ENCODE data around the gene VPS13D. TPM values are rescaled to one million over a fixed set of nuclear protein-coding genes. Genes with fewer than 3 reads are reported as not detected.
"Not testable (repeated sequence)": the region's sequence is repeated elsewhere in the genome, so short reads cannot be mapped to it uniquely, and the experiment has no call there.

VPS13D gene
- total RNA-seq, 4 donors from 2014 or later: 137 to 238 (median 191) TPM

DNA sequence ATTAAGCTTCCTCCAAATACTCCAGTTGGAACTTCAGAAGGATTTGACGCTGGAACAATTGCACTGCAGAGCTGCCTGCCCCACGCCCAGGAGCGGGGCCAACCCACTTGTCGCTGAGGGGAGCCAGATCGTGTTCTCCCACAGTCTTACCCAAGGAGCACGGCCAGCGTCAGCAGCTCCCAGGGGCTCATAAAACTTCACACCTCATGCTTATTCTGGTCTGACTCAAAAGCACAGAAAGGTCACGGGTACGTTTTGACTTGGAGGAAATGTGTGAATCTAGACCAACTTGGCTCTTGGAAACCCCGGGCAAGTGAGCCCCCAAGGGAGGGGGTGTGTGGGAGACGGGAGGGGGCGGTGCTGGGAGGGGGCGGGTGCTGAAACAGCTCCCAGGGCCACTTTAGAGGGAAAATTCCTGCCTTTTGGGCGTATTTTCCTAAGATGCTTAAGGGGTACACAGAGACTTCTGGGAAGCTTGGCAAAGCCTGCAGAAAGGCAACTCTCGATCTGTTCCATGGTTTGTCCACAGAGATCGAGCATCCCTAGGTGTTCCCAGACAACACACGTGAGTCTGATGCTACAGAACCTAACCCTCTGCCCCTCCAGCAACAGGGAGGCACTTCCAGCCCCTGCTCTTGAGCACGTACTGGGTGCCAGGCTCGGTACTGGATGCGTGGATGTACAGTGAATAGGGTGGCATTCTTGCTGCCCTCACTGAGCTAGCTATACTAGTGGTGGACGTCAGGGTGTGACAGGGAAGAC lies 289.3 kb downstream of the VPS13D start:
- TF ChIP-seq POLR2A (IDR thresholded peaks at IDR 0.05) (no peak), CTCF (IDR thresholded peaks at IDR 0.05) (no peak)
- intact Hi-C loops (cut with DNase I): no loop called here

DNA sequence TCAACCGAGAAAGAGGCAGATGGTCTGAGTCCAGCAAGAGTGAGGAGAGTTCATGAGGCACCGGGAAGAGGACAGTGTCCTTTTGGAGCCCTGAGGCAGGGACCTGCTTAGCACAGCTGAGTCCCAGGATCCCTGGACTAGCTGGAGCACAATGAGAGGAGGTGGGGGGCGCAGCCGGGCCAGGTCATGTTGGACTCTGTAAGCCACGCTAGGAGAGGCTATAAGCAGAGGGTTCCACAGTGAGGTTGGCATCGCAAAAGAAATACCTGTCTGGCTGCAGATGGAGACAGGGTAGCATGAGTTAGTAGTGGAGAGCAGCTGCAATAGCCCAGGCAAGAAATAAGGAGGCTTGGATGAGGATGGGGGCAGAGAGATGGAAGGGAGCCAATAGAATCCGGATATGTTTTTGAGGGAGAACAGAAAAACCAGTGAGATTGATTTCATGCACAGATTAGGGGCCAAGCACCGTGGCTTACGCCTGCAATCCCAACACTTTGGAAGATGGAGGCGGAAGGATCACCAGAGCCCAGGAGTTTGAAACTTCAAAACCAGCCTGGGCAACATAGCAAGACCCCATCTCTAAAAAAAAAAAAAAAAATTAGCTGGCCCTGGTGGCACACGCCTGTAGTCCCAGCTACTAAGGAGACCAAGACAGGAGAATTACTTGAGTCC lies 290.0 kb downstream of the VPS13D start:
- Histone ChIP-seq H3K27ac (peak overlapping the region; percentile 47 to 62 (median 58)), H3K4me3 (replicated peaks in 1 of 3) (no peak overlapping the region), H3K4me1 (peaks cover 15 to 19% of the 10 kb centered on the region in 2 donors), H3K36me3 (no peaks in the 10 kb centered on the region), H3K27me3 (no peaks in the 10 kb centered on the region), H3K9me3 (no peaks in the 10 kb centered on the region)
- TF ChIP-seq POLR2A (IDR thresholded peaks at IDR 0.05) (no peak), CTCF (IDR thresholded peaks at IDR 0.05) (no peak)
- intact Hi-C loops (cut with DNase I): no loop called here
- WGBS, 2 donors: 84 to 87% methylated on average over 11 of the region's 11 CpGs
- DNase-seq: no peak

More for the DNA sequence above, 289.3 kb downstream of the VPS13D start:
- peaks cover 21 to 26% of the 10 kb centered on the region in 2 donors for H3K4me1 ChIP-seq
- H3K27me3 ChIP-seq: no peaks in the 10 kb centered on the region
- no peaks in the 10 kb centered on the region for H3K36me3 ChIP-seq
- H3K9me3 ChIP-seq: no peaks in the 10 kb centered on the region
- H3K4me3 ChIP-seq (replicated peaks in 1 of 3): no peak overlapping the region
- WGBS, 2 donors: 11 to 24% methylated on average over 17 to 21 of the region's 21 CpGs
- peak; percentile 81 to 84 for DNase-seq
- H3K27ac ChIP-seq: peak overlapping the region; percentile 47 to 62 (median 58)

GRCh38 chr1:12521096-12521495 lies 291.3 kb downstream of the VPS13D start:
- TF ChIP-seq POLR2A (IDR thresholded peaks at IDR 0.05) (no peak), CTCF (IDR thresholded peaks at IDR 0.05) (no peak)
- Histone ChIP-seq H3K36me3 (no peaks in the 10 kb centered on the region), H3K27me3 (no peaks in the 10 kb centered on the region), H3K27ac (no peak overlapping the region), H3K4me3 (replicated peaks in 1 of 3) (no peak overlapping the region), H3K9me3 (no peaks in the 10 kb centered on the region), H3K4me1 (peaks cover 27 to 31% of the 10 kb centered on the region in 2 donors)
- WGBS, 2 donors: 83 to 89% methylated on average over 5 of the region's 5 CpGs
- no peak for DNase-seq
- intact Hi-C loops (cut with DNase I): no loop called here

DNA sequence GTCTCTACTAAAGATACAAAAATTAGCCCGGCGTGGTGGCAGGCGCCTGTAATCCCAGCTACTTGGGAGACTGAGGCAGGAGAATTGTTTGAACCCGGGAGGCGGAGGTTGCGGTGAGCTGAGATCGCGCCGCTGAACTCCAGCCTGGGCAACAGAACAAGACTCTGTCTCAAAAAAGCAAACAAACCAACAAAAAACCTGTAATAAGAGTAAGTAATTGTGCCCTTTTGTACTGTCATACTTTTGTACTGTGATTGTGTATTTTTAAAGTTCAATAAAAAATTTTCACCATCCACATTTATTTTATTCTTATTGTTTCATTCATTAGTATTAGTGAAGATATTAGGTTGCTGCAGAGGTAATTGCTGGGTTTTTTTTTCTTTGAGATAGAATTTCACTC lies 292.9 kb downstream of the VPS13D start:
- DNase-seq; H3K27ac ChIP-seq; intact Hi-C loops (cut with DNase I); H3K4me3 ChIP-seq (replicated peaks in 1 of 3); H3K36me3 ChIP-seq; H3K9me3 ChIP-seq; H3K27me3 ChIP-seq: not testable (repeated sequence)
- H3K4me1 ChIP-seq: peaks cover 35 to 37% of the 10 kb centered on the region in 2 donors
- 96 to 97% methylated on average over 9 of the region's 9 CpGs for WGBS, 2 donors

- 93 to 94% methylated on average over 2 of the region's 2 CpGs for WGBS, 2 donors
- Histone ChIP-seq H3K27me3 (no peaks in the 10 kb centered on the region), H3K4me1 (peaks cover 37 to 39% of the 10 kb centered on the region in 2 donors), H3K36me3 (no peaks in the 10 kb centered on the region), H3K9me3 (no peaks in the 10 kb centered on the region), H3K4me3 (replicated peaks in 1 of 3) (no peak overlapping the region), H3K27ac (no peak overlapping the region)
- TF ChIP-seq POLR2A (IDR thresholded peaks at IDR 0.05): no peak
- TF ChIP-seq CTCF (IDR thresholded peaks at IDR 0.05): no peak
- intact Hi-C loops (cut with DNase I): no loop called here
- no peak for DNase-seq
Measured at GRCh38 chr1:12524266-12524665, 294.4 kb downstream of the VPS13D start.

Data from thyroid gland (tissue), 4 donors.